Stimulated activated CD8-positive, alpha-beta memory T cell treated with anti-CD3 and anti-CD28 coated beads, Interleukin-12 subunit alpha, Interleukin-12 subunit beta, amount 100 ng/mL, for 24 hours (primary cell): ENCODE measurements around the gene ATP6V1F.
"Not testable (repeated sequence)": the region's sequence is repeated elsewhere in the genome, so short reads cannot be mapped to it uniquely, and the experiment has no call there.

Experiments
- DNase-seq: peaks from one replicate; pipeline ENCODE4 v3.0.0-alpha.2; 2020; ENCODE audit errors: extremely low read depth

Gene ATP6V1F

GRCh38 chr7:128900237-128900636 is 37.6 kb downstream of the ATP6V1F start:
- DNase-seq, result no peak

GRCh38 chr7:128902761-128903585 is 40.3 kb downstream of the ATP6V1F start:
- DNase-seq, result no peak

- no peak for DNase-seq
Measured at GRCh38 chr7:128903621-128904361, 41.1 kb downstream of the ATP6V1F start.

GRCh38 chr7:128904381-128905197 is 41.9 kb downstream of the ATP6V1F start:
- no peak for DNase-seq

- no peak for DNase-seq
Measured at GRCh38 chr7:128906001-128906765, 43.5 kb downstream of the ATP6V1F start.

GRCh38 chr7:128906766-128907559 is 44.3 kb downstream of the ATP6V1F start:
- no peak for DNase-seq

- DNase-seq, result no peak
Measured at GRCh38 chr7:128908750-128909624, 46.3 kb downstream of the ATP6V1F start.

GRCh38 chr7:128909625-128910568 is 47.2 kb downstream of the ATP6V1F start:
- no peak for DNase-seq

GRCh38 chr7:128910569-128910945 is 47.9 kb downstream of the ATP6V1F start, which contains the start of gene KCP:
Gene KCP (minus strand): TSS chr7:128910709. CDS start chr7:128910676, 33 bp downstream.
- DNase-seq, result no peak

- no peak for DNase-seq
Measured at GRCh38 chr7:128911423-128912031, 48.9 kb downstream of the ATP6V1F start.

GRCh38 chr7:128912281-128912680 is 49.6 kb downstream of the ATP6V1F start:
- DNase-seq, result no peak

- DNase-seq, result not testable (repeated sequence)
Measured at GRCh38 chr7:128912709-128913495, 50.2 kb downstream of the ATP6V1F start.

- no peak for DNase-seq
Measured at GRCh38 chr7:128913870-128914565, 51.4 kb downstream of the ATP6V1F start.

- no peak for DNase-seq
Measured at GRCh38 chr7:128914566-128915151, 52.0 kb downstream of the ATP6V1F start.

- no peak for DNase-seq
Measured at GRCh38 chr7:128915271-128915819, 52.7 kb downstream of the ATP6V1F start.
